HepG2 (cell line): ENCODE results near the gene HTRA2. TPM values are rescaled to one million over a fixed set of nuclear protein-coding genes. Genes with fewer than 3 reads are reported as not detected.

Source experiments
- AGO2 ChIP-seq: fragments of 200-400 bp; formaldehyde crosslinking; optimal IDR thresholded peaks from 2 replicates; pipeline ENCODE3; 2017; ENCODE audit warnings: mild to moderate bottlenecking, low read depth, low read length, moderate library complexity
- ATF2 ChIP-seq: sonication (generic); formaldehyde crosslinking; IDR thresholded peaks from 2 replicates; pipeline ENCODE4 v1.4.0; 2020; ENCODE audit warnings: missing genetic modification reagents
- ERF ChIP-seq: IDR thresholded peaks from 2 replicates; pipeline ENCODE4 v1.6.1; 2018; ENCODE audit warnings: missing biosample characterization, missing genetic modification reagents
- ISX ChIP-seq: sonication (generic); formaldehyde crosslinking; conservative IDR thresholded peaks from 2 replicates; pipeline ENCODE4 v1.5.0; 2020; ENCODE audit warnings: missing genetic modification reagents
- ZC3H4 ChIP-seq: sonication (generic); formaldehyde crosslinking; IDR thresholded peaks from 2 replicates; pipeline ENCODE4 v1.4.0; 2020; ENCODE audit warnings: missing genetic modification reagents, borderline replicate concordance
- ZNF234 ChIP-seq: sonication (generic); formaldehyde crosslinking; conservative IDR thresholded peaks from 2 replicates; pipeline ENCODE4 v1.5.1; 2020; ENCODE audit warnings: mild to moderate bottlenecking, missing genetic modification reagents
- ZNF318 ChIP-seq: sonication (generic); formaldehyde crosslinking; IDR thresholded peaks from 2 replicates; pipeline ENCODE4 v1.4.0; 2020; ENCODE audit warnings: mild to moderate bottlenecking, missing genetic modification reagents
- polyA plus RNA-seq, 8 experiments: library from polyadenylated mRNA; depleted of rRNA in 3 of 8; stranded (reverse) in 7 of 8; unstranded in 1 of 8; fragments of >200 nt; fragmentation: Illumina TruSeq in 4 of 8; extraction: Trizol in 4 of 8; gene quantifications; 2 replicates each; pipeline versions ENCODE4 v1.2.1 to v1.2.3, GENCODE V29; 2011 to 2016; ENCODE audit warnings: low read depth in 4 of 8, missing spikeins in 1 of 8, mixed read lengths in 1 of 8; ENCODE audit not compliant: insufficient read depth in 1 of 8
- total RNA-seq, 5 experiments: library from RNA; depleted of rRNA; stranded (reverse); fragments of >200 nt; fragmentation: Illumina TruSeq; extraction: Trizol; gene quantifications; 2 replicates each; pipeline ENCODE4 v1.2.3, GENCODE V29; 2016; ENCODE audit warnings: low read depth in 1 of 5
- TF ChIP-seq, protein P1 (sequence below): sonication (generic); formaldehyde crosslinking; conservative IDR thresholded peaks from 2 replicates; pipeline ENCODE4 v1.4.0; 2020; ENCODE audit warnings: missing genetic modification reagents
- TF ChIP-seq, protein P2 (sequence below): sonication (generic); formaldehyde crosslinking; IDR thresholded peaks from 2 replicates; pipeline ENCODE4 v1.4.0; 2020; ENCODE audit warnings: missing genetic modification reagents, mild to moderate bottlenecking, borderline replicate concordance
- TF ChIP-seq, protein P3 (sequence below): sonication (generic); formaldehyde crosslinking; IDR thresholded peaks from 2 replicates; pipeline ENCODE4 v1.4.0; 2020; ENCODE audit warnings: missing genetic modification reagents

HTRA2 gene
- total and polyA plus RNA-seq, 2 of the 13 experiments (the other 11 are each of a cell fraction or from before 2014, with no cell fraction given): 47.7 to 50.3 TPM

DNA sequence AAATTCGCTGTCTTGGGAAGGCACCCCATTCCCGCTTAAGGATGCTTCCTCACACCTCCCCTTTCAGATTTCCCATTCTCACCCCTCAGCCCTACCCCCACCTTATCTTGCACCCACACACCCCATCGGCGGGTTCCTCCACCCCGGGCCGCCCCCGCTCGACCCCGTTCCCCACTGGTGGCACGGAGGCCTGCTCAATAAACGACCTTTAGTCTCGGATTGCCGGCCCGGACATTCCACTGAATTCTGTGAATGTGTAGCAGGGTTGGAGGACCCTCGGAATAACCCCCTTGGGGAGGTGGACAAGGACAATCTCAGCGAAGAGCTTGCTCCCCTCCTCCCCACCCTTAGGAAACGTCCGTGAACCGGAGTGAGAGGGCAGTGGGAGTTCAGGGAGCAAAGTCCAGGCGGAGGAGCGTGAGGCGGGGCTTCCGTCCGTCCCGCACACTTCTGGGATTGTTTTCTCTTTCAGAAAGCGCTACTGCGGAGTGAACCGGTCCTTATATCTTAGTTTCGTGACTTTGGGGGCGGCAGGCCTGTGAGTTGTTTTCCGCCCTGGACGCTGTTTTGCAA lies 27.5 kb upstream of the HTRA2 start (continued):
- TF ChIP-seq, protein P1, sequence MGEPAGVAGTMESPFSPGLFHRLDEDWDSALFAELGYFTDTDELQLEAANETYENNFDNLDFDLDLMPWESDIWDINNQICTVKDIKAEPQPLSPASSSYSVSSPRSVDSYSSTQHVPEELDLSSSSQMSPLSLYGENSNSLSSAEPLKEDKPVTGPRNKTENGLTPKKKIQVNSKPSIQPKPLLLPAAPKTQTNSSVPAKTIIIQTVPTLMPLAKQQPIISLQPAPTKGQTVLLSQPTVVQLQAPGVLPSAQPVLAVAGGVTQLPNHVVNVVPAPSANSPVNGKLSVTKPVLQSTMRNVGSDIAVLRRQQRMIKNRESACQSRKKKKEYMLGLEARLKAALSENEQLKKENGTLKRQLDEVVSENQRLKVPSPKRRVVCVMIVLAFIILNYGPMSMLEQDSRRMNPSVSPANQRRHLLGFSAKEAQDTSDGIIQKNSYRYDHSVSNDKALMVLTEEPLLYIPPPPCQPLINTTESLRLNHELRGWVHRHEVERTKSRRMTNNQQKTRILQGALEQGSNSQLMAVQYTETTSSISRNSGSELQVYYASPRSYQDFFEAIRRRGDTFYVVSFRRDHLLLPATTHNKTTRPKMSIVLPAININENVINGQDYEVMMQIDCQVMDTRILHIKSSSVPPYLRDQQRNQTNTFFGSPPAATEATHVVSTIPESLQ (CRISPR knock-in tag): 0 out of 2 replicates have a peak, but pooled peaks have one; percentile 26
- no peak for TF ChIP-seq ATF2 (CRISPR knock-in tag)
- no peak for TF ChIP-seq AGO2
- no peak for TF ChIP-seq ZC3H4 (CRISPR knock-in tag)
- TF ChIP-seq ZNF318 (CRISPR knock-in tag): no peak
- TF ChIP-seq, protein P2, sequence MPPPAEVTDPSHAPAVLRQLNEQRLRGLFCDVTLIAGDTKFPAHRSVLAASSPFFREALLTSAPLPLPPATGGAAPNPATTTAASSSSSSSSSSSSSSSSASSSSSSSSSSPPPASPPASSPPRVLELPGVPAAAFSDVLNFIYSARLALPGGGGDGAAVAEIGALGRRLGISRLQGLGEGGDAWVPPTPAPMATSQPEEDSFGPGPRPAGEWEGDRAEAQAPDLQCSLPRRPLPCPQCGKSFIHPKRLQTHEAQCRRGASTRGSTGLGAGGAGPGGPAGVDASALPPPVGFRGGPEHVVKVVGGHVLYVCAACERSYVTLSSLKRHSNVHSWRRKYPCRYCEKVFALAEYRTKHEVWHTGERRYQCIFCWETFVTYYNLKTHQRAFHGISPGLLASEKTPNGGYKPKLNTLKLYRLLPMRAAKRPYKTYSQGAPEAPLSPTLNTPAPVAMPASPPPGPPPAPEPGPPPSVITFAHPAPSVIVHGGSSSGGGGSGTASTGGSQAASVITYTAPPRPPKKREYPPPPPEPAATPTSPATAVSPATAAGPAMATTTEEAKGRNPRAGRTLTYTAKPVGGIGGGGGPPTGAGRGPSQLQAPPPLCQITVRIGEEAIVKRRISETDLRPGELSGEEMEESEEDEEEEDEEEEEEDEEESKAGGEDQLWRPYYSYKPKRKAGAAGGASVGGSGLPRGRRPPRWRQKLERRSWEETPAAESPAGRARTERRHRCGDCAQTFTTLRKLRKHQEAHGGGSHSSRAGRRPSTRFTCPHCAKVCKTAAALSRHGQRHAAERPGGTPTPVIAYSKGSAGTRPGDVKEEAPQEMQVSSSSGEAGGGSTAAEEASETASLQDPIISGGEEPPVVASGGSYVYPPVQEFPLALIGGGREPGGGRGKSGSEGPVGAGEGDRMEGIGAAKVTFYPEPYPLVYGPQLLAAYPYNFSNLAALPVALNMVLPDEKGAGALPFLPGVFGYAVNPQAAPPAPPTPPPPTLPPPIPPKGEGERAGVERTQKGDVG (CRISPR knock-in tag): no peak
- TF ChIP-seq ZNF234 (CRISPR knock-in tag): no peak
- TF ChIP-seq ISX (CRISPR knock-in tag): no peak
- peak; percentile 66; the same call in 1 of the 2 replicates for TF ChIP-seq ERF
- TF ChIP-seq, protein P3, sequence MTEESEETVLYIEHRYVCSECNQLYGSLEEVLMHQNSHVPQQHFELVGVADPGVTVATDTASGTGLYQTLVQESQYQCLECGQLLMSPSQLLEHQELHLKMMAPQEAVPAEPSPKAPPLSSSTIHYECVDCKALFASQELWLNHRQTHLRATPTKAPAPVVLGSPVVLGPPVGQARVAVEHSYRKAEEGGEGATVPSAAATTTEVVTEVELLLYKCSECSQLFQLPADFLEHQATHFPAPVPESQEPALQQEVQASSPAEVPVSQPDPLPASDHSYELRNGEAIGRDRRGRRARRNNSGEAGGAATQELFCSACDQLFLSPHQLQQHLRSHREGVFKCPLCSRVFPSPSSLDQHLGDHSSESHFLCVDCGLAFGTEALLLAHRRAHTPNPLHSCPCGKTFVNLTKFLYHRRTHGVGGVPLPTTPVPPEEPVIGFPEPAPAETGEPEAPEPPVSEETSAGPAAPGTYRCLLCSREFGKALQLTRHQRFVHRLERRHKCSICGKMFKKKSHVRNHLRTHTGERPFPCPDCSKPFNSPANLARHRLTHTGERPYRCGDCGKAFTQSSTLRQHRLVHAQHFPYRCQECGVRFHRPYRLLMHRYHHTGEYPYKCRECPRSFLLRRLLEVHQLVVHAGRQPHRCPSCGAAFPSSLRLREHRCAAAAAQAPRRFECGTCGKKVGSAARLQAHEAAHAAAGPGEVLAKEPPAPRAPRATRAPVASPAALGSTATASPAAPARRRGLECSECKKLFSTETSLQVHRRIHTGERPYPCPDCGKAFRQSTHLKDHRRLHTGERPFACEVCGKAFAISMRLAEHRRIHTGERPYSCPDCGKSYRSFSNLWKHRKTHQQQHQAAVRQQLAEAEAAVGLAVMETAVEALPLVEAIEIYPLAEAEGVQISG: no peak
